G401.6 (cell line): ENCODE results near the gene UBAC2.
"Not testable (repeated sequence)": the region's sequence is repeated elsewhere in the genome, so short reads cannot be mapped to it uniquely, and the experiment has no call there.

Experiments used
- FAIRE-seq: peaks from 2 replicates; lab custom pipeline; 2012; peaks lifted over from hg19 to GRCh38; lab: Jason Lieb, UNC

UBAC2 gene

GRCh38 chr13:99185606-99186005 is 15.0 kb upstream of the UBAC2 start:
- FAIRE-seq: no peak

- no peak for FAIRE-seq
Observed at GRCh38 chr13:99190147-99190985, 10.3 kb upstream of the UBAC2 start.

- FAIRE-seq: no peak
Observed at GRCh38 chr13:99191336-99191899, 9.2 kb upstream of the UBAC2 start.

GRCh38 chr13:99191900-99192399 is 8.7 kb upstream of the UBAC2 start:
- no peak for FAIRE-seq

GRCh38 chr13:99192480-99192879 is 8.2 kb upstream of the UBAC2 start:
- no peak for FAIRE-seq

- FAIRE-seq: no peak
Observed at GRCh38 chr13:99193152-99193551, 7.5 kb upstream of the UBAC2 start.

- no peak for FAIRE-seq
Observed at GRCh38 chr13:99196466-99197116, 4.1 kb upstream of the UBAC2 start.

DNA sequence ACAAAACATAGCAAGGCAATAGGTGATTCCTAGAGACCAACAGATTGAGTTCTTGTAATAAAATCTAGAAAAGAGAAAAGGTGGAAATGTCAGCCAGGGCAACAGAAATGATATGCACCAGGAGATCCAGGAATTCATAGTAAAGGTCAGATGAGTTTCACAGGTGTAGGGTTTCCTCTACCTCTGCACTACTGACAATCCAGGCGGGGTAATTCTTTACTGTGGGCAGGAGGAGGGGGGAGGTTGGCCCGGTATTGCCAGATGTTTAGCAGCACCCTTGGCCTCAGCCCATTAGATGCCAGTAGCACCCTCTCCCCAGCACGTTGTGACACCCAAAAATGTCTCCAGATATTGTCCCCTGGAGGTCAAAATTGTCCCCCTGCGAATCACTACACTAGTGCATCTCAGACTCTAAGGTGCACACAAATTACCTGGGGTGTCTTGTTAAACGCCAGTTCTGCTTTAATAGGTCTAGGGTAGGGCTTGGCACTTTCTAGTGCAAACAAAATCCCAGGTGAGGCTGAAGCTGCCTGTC is 3.5 kb upstream of the UBAC2 start:
- FAIRE-seq: no peak

DNA sequence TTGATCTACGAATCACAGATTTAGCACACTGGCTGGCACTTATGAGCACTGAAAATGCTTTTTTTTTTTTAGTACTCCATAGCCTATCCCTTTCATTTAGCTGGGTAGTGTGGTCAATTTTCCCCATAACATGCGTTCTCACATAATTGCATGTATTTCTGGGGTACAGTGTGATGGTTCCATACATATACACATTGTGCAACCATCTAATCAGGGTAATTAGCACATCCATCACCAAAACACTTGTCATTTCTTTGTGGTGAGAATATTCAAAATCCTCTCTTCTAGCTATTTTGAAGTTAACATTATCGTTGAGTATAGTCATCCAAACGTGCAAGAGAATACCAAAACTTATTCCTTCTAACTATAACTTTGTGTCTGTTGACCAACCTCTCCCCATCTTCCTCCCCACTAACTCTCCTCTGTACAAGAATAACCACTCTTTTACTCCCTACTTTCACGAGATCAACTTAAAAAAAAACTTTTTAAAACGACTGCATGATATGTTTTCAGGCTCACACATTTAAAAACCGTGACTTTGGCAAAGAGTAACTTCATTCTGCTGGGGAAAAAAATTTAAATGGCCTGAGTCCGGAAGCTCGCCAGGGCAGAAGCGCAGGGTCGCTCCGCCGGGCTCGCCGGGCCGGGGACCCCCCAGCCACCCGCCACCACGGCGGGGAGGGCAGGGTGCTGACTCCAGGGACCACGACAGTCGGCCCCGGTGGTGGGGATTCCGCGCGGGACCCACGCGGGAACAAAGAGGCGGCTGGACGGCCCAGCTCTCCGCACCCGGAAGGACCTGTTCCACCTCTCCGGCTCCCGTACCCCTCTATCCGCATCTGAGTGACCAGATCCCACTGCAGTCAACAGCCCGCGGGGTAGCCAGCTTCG is 868 bp upstream of the UBAC2 start:
- no peak for FAIRE-seq

DNA sequence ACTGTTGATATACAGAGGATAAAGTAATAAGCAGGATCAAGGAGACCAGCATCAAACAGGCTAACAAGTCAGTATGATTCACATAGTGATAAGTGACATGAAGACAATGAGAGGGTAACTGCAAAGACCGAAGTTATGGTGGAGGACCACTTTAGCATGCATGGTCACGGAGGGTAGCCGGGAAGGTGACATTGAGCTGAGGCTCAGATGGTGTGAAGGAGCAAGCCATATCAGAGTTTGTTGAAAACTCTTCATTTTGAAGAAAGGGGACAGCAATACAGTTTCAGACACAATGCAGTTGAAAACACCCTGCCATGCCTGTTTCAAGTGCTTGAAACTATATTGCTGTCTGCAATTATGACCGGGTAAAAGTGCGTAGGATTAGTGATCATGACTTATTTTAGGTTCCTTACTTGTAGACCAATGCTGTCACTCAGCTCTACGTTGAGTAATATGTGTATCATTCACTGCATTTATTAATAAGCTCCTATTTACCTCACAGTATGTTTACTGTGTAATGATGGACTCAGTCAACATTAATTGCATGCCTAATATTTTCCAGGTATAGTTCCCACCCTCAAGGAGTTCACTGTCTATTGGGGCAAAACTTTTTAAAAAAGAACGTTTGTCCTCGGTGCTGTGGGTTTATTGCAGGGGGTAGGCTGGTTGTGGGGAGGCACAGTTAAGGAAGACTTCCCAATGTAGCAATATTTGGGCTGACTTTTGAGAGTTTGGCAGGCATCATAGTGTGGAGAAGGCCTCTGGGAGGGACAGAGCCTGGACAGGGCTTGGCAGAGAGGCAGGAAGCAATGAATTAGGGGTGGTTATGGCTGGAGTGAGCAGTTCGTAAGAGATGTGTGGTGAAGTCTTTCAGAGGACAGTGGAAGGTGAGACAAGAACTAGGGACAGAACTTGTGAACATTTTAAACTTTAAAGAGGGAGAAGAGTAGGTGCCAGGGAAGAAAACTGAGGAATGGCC is 3.2 kb downstream of the UBAC2 start:
- no peak for FAIRE-seq

DNA sequence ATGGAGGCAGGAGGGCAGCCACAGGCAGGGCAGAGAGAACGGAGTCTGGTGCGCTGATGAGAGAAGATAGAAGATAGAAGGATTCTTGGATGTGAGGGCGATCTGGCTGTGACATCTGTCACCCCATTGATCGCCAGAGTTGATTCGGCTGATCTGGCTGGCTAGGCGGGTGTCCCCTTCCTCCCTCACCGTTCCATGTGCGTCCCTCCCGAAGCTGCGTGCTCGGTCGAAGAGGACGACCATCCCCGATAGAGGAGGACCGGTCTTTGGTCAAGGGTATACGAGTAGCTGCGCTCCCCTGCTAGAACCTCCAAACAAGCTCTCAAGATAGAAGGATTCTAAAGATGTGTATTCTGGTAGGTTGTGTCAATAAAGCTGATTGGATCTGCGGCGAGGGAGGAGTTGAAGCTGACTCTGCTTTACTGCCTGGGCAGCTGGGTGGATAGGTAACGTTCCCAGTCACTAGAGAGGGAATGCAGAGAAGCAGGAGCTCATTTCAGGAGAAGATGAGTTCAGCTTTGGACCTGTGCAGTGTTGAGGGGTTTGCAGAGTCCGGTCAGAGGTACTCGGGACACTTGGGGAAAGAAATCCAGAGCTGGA is 5.1 kb downstream of the UBAC2 start:
- no peak for FAIRE-seq

DNA sequence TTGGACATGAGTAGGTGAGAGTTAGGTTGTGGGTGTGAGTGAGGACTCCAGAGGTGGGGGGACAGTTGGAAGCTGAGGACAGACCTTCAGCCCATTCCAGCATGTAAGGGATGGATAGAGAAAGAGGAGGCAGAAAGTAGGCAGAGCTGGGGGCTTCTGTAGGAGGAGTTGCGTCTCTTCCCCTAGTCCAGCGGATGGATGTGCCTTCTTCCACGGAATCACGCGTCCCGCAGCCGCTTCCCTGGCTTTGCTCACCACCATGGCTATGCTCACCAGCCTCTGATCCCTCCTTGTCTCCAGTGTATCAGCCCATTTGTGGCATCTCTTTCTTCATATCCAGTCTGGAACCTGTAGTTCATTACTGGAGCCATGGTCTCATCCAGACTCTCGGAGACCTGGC is 5.6 kb downstream of the UBAC2 start:
- no peak for FAIRE-seq

GRCh38 chr13:99206873-99207272 is 6.2 kb downstream of the UBAC2 start:
- FAIRE-seq: no peak

- FAIRE-seq: no peak
Observed at GRCh38 chr13:99207511-99207910, 6.9 kb downstream of the UBAC2 start.

DNA sequence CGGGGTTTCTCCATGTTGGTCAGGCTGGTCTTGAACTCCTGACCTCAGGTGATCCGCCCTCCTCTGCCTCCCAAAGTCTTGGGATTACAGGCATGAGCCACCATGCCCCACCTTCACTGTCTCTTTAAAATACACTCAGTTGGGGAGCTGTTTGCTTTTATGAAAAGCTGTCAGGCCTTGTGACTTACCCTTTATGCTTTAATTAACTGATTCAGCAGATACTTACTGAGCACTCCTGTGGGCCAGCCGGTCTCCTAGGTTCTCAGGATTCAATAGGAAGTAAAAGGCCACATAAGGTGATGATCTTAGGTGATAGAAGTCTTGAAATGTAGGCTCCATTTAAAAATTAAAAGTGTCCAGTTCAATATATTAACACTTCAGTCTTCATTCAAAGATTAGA is 7.5 kb downstream of the UBAC2 start:
- FAIRE-seq: no peak

GRCh38 chr13:99208845-99209527 is 8.3 kb downstream of the UBAC2 start:
- no peak for FAIRE-seq

DNA sequence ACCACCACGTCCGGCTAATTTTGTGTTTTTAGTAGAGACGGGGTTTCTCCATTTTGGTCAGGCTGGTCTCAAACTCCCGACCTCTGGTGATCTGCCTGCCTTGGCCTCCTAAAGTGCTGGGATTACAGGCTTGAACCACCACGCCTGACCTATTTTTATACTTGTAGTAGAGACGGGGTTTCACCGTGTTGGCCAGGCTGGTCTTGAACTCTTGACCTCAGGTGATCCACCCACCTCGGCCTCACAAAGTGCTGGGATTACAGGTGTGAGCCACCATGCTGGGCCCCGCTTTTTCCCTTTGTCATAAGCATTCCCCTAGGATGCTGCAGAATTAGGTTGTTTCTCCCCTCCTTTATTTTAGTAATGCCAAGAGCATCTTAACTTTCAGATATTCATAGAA is 10.0 kb downstream of the UBAC2 start:
- not testable (repeated sequence) for FAIRE-seq

GRCh38 chr13:99211421-99212035 is 10.9 kb downstream of the UBAC2 start:
- FAIRE-seq: no peak

DNA sequence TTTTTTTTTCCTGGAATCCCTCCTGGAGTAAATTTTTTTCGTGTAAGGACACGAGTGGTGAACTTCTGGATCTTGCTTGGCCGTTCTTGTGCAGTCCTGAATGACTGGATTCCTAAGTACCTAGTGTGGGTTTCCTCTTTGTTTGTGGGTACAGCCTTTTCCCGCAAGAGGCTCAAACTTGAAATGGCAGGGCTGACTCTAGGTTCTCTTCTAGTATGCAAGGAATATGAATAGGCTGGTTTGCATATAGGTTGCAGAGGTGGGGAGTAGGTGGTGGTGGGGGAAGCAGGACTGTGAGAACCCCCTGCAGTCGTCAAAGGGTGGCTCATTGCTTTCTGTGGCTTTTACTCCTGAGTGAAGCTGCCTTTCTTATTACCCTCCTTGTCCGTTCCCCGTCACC is 13.6 kb downstream of the UBAC2 start:
- no peak for FAIRE-seq
